HG02623 (cell line): ENCODE measurements around the gene MFF.
"Not testable (repeated sequence)": the region's sequence is repeated elsewhere in the genome, so short reads cannot be mapped to it uniquely, and the experiment has no call there.

ENCODE experiments used
- ATAC-seq: cut with Tn5 transposase; IDR thresholded peaks from one replicate; pipeline ENCODE4 v1.9.1; 2021; ENCODE audit warnings: moderate library complexity; ENCODE audit not compliant: unreplicated experiment

Gene MFF

DNA sequence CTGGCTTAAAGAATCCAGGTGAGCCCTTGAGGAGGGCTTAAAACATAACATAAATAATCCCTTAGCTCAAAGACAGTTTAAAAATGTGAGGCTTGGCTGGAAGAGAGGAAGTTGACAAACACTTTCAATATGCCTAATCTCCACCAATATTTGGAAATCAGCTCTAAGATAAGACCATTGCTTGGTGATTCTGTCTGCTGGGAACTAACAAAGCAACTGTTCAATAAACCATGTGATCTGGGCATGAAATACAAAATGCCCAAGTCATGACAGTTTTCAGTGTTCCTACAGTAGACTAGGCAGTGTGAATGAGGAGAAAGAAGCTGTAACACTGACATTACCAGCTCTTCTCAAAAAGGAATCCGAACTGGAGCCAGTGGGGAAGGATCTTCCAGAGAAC lies 10.7 kb downstream of the MFF start:
- ATAC-seq: no peak

DNA sequence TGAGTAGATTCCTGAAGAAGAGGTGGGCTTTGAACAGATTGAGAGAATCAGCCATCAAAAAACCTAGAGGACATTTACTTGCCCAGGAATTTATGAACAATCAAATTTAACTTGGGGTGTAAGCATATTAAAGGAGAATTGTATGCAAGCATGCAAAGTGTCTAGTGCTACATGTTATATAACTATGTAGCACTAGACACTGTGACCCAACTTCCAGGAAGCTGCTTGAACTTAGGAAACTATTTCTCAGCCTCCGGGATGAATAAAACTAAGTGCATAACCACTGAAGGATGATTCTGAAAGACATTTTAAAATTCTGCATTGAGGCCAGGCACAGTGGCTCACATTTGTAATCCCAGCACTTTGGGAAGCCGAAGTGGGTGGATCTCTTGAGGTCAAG lies 12.4 kb downstream of the MFF start:
- no peak for ATAC-seq

DNA sequence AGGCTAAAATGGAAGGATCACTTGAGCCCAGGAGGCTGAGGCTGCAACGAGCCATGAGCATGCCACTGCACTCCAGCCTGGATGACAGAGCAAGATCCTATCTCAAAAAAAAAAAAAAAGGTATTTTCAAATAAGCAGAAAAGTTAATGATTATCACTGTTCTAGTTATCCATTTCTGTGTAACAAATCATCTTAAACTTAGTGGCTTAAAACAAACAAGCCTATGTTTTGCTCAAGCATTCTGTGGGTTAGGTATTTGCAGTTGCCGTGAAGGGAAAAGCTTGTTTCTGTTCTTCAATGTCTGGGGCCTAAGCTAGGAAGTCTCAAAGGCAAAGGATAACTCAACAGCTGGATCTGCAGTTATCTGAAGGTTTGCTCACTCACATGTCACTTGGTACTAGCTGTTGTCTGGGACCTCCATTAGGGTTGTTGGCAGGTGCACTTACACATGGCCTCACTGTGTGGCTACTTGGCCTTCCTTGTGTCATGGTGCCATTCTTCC lies 14.1 kb downstream of the MFF start:
- no peak for ATAC-seq

DNA sequence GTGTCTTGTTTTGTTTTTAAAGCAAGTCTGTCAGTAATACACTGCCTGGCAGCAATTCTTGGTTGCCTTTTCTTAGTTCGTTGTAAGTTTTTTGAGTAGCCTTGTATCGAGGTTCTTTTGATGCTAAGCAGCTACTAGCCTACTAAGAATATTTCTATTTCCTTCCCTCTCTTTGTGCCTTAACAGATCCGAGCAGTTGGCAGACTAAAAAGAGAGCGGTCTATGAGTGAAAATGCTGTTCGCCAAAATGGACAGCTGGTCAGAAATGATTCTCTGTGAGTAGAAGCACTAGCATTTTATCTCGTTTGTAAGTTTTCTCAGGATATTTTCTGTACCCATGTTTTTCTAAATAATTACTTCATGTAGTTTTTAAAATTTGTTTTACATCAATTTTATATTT lies 15.1 kb downstream of the MFF start:
- ATAC-seq: no peak

DNA sequence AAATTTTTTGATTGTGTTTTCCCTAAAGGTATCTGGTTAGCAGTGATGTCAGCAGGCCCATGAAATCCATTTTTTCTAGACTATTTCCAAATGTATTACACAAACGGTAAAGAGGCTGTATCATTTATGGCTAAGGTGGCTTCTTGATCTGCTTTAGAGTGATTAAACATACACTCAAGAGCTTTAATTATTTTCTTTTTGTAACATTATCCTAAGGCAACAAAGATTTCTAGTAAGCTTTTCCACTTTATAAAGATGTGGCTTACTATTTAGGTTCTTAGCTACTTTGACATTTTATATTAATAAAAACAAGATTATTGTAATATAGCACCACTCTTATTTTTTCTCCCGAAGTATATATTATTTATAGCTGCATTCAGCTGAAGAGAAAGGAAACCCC lies 16.5 kb downstream of the MFF start:
- no peak for ATAC-seq

DNA sequence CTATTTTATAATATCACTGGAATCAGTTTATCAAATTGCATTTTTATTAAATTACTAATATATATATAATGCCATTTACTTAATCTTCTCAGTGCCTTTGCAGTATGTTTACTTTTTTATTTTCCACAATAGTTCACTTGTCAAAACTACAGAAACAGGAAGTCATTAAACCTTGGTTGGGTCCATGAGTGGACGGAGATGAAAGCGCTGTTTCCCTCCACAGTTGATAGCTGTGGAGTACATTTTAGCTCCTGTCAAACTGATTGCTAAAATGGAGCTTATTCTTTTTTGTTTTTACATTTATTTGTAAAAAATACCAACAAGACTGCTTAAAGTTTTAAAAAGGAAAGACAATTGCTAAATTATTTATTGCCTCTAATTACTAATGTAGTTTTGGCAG lies 19.2 kb downstream of the MFF start:
- ATAC-seq: no peak

DNA sequence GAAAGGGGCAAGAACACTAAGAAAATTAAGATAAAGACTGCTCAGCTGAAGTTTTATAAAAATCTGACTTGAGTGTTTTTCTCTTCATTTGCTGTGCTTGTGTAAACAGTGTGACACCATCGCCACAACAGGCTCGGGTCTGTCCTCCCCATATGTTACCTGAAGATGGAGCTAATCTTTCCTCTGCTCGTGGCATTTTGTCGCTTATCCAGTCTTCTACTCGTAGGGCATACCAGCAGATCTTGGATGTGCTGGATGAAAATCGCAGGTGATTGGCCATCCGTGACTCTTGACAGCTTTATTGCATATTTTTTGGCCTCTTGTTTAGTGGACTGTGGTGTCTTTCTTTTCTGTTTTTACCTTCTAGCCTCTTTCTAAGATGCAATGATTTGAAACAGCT lies 22.1 kb downstream of the MFF start:
- no peak for ATAC-seq

DNA sequence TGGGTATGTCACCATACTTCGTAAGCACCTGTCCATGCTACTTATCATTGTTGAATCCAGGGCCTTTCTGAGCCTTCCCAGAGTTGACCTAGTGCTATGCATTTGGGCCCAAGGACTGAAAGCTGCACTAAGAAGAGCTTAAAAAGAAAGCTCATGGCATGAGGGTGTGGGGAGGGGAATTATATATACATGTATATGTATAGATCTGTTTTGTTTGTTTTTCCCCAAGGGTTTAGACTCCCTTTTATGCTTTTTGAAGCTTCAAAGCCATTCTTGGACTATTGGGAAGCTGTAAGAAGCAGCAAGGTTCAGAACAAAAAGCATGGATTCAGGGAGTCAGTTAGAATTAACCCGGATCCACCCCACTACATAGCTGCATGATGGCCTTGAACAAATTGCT lies 23.3 kb downstream of the MFF start:
- no peak for ATAC-seq

DNA sequence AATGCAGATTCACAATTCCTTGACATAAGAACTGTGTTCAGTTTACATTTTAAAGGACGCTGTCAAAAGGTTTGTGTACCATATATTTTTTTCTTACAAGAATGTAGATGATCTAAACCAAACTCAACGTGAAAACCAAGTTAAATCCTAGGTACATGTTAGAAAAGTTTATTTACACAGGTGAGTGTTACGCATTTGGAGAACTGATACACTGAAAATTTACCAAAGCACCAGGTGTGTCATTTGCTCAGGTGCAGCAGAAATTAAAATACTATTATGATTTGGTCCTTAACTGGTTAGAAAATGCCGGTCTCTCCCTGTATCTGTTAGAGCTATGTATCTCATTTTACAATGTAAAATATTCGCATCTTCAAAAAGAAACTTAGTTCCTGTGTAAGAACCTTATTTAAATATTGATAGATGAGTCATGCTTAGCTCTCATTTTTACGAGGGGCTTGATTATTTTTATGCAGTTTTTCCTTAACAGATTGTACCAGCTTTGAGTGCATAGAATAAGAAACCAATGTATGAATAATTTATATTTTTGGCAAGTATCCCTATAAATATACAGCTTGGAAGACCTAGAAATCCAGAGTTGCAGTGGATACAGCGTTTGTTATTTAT lies 25.1 kb downstream of the MFF start:
- ATAC-seq: no peak

DNA sequence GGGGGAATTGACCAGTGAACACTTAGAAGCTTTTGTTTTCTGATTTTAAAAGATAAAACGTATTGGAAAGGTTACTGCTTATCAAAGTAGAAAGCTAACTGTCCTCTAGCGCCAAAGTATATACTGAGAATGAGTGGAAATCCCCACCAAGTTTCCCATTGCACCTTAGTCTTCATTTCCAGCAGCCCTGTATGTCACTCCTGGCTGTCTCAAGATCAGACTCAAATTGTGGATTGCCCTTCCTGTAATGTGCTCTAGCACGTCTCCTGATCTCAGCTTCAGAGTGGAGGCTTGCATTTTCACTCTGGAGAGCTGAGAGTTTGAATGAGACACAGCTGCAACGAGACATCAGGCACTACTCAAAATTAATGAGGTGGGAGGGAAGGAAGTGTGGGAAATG lies 26.6 kb downstream of the MFF start:
- peak; percentile 82 for ATAC-seq

DNA sequence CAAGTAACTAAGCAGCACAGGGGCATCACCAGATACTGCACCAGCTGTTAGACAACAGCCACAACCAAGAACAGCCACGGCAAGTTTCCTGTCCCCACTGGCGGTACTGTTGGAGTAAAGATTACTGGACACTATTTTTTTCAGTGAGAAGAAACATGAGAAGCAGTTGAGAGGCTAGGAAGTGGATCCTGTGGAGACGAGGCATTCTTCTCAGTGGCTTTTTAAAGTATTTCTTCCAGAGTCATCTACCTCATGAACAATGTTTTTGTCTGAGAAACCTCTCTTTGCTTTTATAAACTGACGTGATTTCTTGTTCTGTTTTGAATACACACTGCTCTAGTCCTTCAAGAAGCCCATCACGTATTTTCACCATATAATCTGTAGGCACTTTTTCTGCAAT lies 35.3 kb downstream of the MFF start:
- no peak for ATAC-seq

DNA sequence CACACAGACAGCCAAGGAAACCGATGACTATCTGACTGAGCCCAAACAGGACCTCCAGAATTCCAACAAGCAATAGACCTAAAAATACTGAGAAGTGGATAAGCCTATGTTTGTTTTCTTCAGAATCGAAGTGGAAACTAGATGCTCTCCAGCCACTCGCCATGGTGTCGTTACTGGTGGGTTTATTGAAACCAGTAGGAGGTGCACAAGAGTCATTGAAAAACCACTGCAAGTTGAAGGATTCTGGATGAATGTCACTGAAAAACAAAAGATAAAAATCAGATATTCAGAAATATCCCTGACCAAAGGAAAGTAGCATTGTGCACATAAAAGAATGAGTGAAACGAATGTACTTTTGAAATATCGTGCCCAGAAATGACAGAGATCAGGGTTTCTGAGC lies 38.7 kb downstream of the MFF start:
- ATAC-seq: no peak

DNA sequence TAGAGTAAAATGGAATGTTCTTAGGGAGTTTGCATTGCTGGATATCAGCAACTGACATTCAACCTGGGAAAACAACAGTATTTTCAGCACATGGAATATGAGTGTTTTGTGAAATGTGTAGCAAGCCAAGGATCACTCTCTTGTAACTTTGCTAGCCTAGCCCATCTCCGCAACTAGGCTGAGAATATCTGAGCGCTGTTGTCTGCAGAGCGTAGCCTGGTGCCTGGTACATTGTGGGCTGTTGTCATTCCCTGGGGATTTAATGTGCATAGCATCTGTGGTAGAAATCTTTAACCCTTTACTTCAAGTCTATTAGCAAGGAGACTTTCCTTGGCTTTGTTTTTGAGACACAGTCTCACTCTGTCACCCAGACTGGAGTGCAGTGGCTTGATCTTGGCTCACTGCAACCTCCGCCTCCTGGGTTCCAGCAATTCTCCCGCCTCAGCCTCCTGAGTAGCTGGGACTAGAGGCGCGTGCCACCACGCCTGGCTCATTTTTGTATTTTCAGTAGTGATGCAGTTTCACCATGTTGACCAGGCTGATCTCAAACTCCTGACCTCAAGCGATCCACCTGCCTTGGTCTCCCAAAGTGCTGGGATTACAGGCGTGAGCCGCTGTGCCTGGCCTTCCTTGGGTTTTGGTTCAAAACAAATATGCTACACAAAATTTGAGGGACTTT lies 39.7 kb downstream of the MFF start:
- ATAC-seq: not testable (repeated sequence)

DNA sequence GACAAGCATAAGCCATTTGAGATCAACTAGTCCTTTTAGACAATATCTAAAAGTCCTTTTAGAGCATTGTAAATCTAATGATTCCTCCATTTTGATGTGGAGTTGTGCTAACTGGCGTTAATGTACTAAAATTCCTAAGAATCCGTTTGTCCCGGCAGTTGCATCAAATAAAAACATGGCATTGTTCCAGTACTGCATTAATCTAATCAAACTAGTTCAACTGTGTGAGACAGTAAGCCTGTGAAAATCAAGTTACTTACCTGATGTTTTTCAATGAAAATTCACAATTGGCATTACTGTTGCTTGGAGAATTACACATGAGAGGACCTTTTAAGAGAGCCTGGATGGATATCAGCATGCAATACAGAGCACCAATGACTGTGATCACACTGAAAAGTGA lies 40.8 kb downstream of the MFF start:
- no peak for ATAC-seq

DNA sequence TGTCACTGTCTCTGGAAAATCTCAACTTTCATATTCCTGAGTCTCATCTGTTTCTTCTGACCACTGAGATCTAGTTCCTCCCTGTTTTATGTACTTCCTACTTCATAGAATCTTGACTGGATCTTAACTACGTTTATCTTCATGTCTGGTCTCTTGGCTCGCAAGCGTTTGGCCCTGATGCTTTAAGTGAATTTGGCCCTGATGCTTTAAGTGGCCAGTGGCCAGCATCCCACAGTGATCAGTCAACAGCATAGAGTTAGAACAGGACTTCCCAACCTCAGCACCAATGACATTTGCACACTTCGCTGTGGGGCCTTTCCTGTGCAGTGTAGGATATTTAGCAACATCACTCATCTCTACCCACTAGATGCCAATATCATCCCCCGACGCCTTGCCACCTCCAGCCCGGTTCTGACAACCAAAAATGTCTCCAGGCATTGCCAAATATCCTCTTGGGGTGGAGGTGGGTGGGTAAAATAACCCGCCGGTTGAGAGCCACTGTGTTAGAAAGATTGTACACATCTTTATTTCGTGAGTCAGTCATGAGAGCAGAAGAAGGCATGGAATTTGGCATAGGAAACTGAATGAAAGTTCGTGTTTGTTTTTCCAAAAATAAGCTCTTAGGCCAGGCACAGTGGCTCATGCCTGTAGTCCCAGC lies 41.8 kb downstream of the MFF start:
- no peak for ATAC-seq

DNA sequence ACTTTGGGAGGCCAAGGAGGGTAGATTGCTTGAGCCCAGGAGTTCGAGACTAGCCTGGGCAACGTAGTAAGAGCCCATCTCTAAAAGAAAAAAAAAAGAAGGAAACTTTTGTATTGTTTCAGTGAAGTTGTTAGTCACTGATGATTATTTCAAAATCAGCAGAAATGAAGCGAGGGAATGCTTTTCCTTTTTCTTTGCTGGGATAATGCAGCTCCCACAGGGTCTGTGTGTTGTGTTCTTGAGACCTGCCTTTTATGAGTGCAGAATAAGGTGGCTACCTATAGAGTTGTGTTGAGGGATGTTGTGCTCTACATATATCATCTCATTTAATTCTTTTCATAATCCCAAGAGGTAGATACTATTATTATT lies 42.4 kb downstream of the MFF start:
- no peak for ATAC-seq

DNA sequence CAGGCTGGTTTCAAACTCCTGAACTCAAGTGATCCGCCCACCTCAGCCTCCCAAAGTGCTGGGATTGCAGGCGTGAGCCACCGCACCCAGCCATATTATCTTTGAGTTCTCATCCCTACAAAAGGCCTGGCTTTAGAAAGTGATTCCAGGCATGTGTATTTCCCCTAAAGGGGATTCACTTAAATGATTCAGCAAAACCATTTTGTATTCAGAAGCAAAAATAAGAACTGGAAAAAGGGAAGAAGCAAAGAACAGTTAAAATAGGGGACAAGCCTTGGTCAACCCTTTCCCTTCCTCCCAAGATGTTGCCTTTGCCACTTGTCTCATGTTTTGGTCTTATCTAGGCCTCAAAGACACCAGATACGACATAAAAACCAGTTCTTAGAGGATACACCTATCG lies 43.5 kb downstream of the MFF start:
- ATAC-seq: no peak

DNA sequence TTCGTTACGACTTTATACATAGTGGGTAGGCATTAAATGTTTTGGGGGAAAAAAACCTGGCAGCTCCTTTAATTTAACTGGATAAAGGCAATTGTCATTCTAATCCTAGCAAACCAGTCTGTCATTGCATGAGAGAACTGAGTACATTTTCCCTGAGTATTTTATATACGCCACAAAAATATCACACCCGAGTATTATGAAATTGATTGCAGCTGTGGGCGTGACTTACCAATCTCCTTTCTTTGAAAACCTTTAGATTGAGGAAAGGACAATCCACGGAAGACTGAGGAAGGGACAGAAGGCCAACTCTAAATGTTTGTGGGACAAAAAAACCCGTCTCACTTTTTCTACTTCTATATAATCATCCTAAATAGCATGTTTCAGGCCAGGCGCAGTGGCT lies 45.0 kb downstream of the MFF start:
- ATAC-seq: no peak

DNA sequence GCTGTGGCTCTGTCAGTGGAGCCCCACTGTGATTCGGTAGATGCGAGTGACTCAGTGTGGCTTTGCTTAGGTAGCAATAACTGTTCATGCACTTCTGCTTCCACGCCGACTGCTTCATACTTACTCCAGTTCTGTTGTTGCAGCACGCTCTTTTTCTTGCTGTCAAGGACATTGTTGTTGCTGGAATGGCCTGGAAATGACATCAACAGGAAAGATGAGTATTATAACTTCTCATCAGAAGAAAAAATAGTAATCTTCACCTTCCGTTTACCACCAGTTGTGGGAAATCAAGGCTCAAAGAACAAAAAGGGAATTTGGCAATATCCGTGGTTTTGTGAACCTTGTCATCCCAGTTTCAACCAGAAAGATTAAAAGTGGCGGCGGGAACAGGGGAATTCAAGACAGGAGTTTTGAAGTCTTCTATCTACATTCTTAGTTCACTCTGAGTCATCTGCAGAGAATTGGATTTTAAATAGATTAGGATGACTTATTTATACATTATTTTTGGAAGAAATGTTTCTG lies 45.8 kb downstream of the MFF start:
- no peak for ATAC-seq

DNA sequence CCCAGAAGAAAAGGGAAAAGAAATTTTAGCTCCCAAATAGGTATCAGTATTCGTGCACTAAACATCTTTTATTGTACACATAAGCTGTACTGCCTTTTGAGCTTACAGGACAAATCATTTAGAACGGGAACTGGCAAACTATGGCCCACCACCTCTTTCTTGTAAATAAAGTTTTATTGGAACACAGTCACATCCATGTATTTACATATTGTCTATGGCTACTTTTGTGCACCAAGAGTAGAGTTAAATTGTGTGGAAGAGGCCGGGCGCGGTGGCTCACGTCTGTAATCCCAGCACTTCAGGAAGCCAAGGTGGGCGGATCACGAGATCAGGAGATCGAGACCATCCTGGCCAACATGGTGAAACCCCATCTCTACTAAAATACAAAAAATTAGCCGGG lies 48.3 kb downstream of the MFF start:
- ATAC-seq: no peak

DNA sequence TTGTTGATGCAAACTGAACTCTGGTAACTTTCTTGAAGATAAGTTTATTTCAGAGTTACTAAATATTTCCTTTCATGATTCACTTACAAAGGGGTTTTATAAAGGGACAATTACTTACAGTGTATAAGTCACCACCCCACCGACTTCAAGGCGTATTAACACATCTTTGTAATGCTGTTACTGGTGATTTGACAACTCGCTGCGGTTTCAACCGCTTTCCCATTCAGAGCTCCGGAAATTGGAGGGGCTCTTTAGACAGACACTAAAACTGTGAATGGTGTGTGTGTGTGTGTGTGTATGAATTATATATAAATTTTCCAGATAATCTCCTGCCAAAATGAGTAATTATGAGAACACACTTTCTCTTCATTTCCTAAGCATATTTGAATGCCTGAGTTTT lies 49.1 kb downstream of the MFF start:
- no peak for ATAC-seq

DNA sequence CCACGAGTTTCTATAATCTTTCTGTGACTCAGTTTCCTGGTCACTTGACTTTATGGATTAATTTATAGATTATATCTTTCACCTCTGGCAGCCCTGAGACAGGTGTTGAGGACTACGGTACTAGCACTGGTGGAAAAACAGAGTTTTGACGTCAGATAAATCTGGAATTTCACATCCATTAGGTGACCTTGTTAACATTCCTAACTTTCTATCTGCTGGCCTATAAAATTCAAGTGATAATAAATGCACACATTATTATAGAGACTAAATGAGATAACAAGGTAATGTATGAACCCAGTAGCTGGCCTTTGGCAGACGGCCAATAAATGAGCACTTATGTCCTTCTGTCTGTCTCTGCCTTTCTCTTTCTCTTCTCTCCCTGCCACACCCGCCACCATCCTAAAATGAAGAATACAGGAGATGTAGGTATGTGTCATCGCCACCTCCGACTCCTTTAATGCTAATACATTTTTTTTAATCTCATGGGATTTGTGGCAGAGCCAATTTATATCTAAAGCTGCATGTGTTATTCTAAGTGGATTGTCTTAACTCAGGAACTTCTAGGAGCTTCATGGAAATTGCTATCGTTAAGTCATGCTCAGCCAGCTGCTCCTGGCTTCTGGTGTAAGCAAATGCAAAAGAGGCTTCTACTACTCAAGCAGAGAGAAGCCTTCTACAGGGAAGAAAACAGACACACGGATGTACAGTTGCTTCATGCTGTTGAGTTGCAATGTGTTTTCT lies 51.8 kb downstream of the MFF start:
- no peak for ATAC-seq
